Measurements from ENCODE around the gene RHBDD2.
"Not testable (repeated sequence)": the region's sequence is repeated elsewhere in the genome, so short reads cannot be mapped to it uniquely, and the experiment has no call there.

The RHBDD2 gene

DNA sequence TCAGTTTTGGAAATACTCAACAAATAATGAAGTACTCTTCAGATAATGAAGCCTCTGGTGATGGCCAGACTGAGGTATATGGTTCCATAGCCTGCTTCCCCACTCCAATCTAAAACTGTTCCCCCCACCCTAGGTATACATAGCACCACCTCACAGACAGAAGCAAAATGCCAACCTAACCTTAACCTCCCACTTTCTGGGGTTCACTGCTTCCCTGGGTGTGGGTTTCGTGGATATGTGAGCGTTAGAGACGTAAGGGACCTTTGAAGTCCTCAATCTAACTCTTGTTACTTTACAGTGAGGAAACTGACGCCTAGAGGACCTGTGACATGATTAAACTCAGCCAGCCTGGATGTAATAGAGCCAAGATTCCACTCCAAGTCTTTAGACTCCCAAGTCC, 1.4 kb downstream of the RHBDD2 start:
- no peak for DNase-seq (ENCODE audit: extremely low spot score)
- POLR2A ChIA-PET: no interaction called here
- CTCF ChIA-PET: no interaction called here

DNA sequence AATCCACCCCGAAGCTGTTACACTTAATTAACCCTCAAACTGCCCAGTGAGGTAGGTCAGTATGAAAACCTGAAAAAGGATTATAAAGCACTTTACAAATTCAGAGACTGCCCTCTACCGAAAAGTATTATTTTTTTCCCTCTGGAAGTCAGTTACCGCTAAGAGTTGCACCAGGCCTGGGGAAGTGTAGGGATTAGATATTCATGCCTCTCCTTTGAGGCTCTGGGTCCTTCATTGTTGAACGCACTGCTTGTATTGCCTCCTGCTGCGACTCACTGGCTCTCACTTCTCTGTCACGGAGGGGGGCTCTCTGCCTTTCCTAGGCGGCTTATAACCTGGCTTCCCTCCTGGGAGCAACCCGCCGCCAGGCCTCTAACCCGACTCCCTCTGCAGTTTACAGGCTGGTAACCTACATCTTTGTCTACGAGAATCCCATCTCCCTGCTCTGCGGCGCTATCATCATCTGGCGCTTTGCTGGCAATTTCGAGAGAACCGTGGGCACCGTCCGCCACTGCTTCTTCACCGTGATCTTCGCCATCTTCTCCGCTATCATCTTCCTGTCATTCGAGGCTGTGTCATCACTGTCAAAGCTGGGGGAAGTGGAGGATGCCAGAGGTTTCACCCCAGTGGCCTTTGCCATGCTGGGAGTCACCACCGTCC, 2.7 kb downstream of the RHBDD2 start:
- POLR2A ChIA-PET: no interaction called here
- TF ChIP-seq, protein P1, sequence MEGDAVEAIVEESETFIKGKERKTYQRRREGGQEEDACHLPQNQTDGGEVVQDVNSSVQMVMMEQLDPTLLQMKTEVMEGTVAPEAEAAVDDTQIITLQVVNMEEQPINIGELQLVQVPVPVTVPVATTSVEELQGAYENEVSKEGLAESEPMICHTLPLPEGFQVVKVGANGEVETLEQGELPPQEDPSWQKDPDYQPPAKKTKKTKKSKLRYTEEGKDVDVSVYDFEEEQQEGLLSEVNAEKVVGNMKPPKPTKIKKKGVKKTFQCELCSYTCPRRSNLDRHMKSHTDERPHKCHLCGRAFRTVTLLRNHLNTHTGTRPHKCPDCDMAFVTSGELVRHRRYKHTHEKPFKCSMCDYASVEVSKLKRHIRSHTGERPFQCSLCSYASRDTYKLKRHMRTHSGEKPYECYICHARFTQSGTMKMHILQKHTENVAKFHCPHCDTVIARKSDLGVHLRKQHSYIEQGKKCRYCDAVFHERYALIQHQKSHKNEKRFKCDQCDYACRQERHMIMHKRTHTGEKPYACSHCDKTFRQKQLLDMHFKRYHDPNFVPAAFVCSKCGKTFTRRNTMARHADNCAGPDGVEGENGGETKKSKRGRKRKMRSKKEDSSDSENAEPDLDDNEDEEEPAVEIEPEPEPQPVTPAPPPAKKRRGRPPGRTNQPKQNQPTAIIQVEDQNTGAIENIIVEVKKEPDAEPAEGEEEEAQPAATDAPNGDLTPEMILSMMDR (IDR thresholded peaks at IDR 0.05; ENCODE audit: control extremely low read depth, extremely low read depth, low read depth, missing control alignments): no peak
- CTCF ChIA-PET: interaction anchor here (2.4 kb wide), 1 partner anchor 138 kb away, joined by 9 read pairs; no protein-coding TSS in a partner anchor
- DNase-seq (ENCODE audit: extremely low spot score): no peak

More for the DNA sequence above, 1.4 kb downstream of the RHBDD2 start:
- TF ChIP-seq, protein P1 (IDR thresholded peaks at IDR 0.05; ENCODE audit: control extremely low read depth, extremely low read depth, low read depth, missing control alignments): no peak

DNA sequence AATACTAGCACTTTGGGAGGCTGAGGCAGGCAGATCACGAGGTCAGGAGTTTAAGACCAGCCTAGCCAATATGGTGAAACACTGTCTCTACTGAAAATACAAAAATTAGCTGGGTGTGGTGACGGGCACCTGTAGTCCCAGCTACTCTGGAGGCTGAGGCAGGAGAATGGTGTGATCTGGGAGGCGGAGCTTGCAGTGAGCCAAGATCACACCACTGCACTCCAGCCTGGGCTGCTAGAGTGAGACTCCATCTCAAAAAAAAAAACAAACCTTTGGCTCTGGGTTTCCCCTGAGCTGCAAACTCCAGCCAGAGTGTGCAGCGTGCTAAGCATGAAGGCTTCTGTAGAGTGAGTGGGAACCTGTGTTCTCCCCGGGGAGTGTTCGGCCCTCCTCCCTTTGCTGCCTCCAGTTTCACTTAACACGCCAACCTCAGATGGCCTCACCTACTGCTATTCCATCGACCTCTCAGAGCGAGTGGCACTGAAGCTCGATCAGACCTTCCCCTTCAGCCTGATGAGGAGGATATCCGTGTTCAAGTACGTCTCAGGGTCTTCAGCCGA, 4.5 kb downstream of the RHBDD2 start:
- DNase-seq (ENCODE audit: extremely low spot score); POLR2A ChIA-PET: not testable (repeated sequence)
- CTCF ChIA-PET: interaction anchor here (2.4 kb wide), 1 partner anchor 137 kb away, joined by 9 read pairs; no protein-coding TSS in a partner anchor

DNA sequence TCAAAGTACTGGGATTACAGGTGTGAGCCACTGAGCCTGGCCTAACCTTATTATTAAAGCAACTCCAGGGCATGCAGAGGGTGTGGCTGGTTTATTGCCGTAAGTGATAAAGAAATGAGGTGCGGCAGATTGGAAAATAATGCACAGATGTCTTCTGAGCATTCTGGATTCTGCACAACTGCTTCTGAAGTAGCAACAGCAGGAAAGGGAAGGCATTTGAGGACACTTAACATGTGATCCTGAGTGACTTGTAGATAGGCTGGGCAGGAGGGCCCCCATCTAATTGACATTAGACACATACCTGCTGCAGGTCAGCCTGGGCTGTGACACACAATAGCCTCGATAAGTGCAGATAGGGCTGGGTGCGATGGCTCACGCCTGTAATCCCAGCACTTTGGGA, 5.6 kb downstream of the RHBDD2 start:
- no peak for DNase-seq (ENCODE audit: extremely low spot score)
- ChIA-PET CTCF (interaction anchor here (1.3 to 3.0 kb wide), 3 partner anchors 10 to 18 kb away, joined by 4 to 12 read pairs (median 4); no protein-coding TSS in a partner anchor), POLR2A (no interaction called here)
- TF ChIP-seq, protein P1 (IDR thresholded peaks at IDR 0.05; ENCODE audit: control extremely low read depth, extremely low read depth, low read depth, missing control alignments): no peak

DNA sequence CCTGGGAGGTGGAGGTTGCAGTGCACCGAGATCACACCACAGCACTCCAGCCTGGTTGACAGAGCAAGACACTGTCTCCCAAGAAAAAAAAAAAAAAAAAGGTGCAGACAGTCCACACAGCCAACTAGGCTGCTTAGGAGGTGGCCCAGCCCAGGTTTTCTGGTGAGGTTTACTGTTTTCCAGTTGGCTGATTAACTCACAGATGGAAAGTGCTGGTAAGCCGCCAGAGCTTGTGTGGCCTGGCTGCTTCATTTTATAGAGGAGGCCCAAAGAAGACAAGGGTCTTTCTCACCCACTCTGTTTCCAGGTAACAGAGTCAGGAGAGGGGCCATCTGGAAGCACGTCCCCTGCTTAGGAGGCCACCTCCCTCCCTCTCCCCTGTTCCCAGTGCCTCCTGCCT, 6.2 kb downstream of the RHBDD2 start:
- no peak for DNase-seq (ENCODE audit: extremely low spot score)
- ChIA-PET POLR2A (no interaction called here), CTCF (interaction anchor here (1.3 to 3.0 kb wide), 4 partner anchors 10 to 136 kb away, joined by 4 to 12 read pairs (median 4); no protein-coding TSS in a partner anchor)
- TF ChIP-seq, protein P1 (IDR thresholded peaks at IDR 0.05; ENCODE audit: control extremely low read depth, extremely low read depth, low read depth, missing control alignments): no peak

DNA sequence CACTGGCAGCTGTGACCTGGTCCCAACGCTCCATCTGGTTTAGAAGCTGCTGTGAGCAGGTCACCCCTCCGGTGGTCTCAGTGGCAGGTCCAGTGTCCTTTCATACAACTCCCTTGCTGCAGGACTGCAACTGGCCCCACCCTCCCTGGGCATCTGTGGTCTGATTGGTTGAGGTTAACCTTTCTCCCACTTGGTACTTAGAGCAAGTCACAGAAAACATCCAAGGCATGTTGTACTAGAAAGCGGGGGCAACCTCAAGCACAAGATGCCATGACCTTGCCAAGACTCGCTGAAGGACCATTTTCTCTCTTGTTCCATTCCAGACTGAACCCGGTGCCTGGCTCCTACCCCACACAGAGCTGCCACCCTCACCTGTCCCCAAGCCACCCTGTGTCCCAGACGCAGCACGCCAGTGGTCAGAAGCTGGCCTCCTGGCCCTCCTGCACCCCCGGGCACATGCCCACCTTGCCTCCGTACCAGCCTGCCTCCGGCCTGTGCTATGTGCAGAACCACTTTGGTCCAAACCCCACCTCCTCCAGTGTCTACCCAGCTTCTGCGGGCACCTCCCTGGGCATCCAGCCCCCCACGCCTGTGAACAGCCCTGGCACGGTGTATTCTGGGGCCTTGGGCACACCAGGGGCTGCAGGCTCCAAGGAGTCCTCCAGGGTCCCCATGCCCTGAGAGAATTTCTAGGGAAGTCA, 9.0 kb downstream of the RHBDD2 start:
- ChIA-PET POLR2A (interaction anchor here (0.6 kb wide), 1 partner anchor 29 kb away, joined by 4 read pairs; no protein-coding TSS in a partner anchor), CTCF (no interaction called here)
- DNase-seq (ENCODE audit: extremely low spot score): no peak
- TF ChIP-seq, protein P1 (IDR thresholded peaks at IDR 0.05; ENCODE audit: control extremely low read depth, extremely low read depth, low read depth, missing control alignments): no peak

All from GM10248 (cell line).